HUES64 (cell line): Measurements from ENCODE around the gene ERBB4.
"Not testable (repeated sequence)": the region's sequence is repeated elsewhere in the genome, so short reads cannot be mapped to it uniquely, and the experiment has no call there.

Source experiments
- H3K27ac ChIP-seq: 2 replicates; pipeline ENCODE4 v1.7.0; 2013; ENCODE audit warnings: low read depth, low read length, inconsistent platforms
- H3K27me3 ChIP-seq: 2 replicates; pipeline ENCODE4 v1.6.1; 2013; ENCODE audit warnings: mild to moderate bottlenecking, low read length; ENCODE audit not compliant: insufficient read depth
- H3K36me3 ChIP-seq: 2 replicates; pipeline ENCODE4 v1.6.1; 2013; ENCODE audit warnings: mild to moderate bottlenecking, low read length; ENCODE audit not compliant: insufficient read depth
- H3K4me1 ChIP-seq: 2 replicates; pipeline ENCODE4 v1.6.1; 2013; ENCODE audit warnings: mild to moderate bottlenecking, low read length, moderate library complexity; ENCODE audit not compliant: insufficient read depth
- H3K4me3 ChIP-seq: 2 replicates; pipeline ENCODE4 v1.5.1; 2013; ENCODE audit warnings: mild to moderate bottlenecking, low read length, moderate library complexity
- H3K9ac ChIP-seq: 2 replicates; pipeline ENCODE4 v1.6.1; 2013; ENCODE audit warnings: mild to moderate bottlenecking, low read depth, low read length
- H3K9me3 ChIP-seq: 2 replicates; pipeline ENCODE4 v1.6.1; 2013; ENCODE audit warnings: low read depth, low read length; ENCODE audit not compliant: insufficient read depth
- WGBS: fragments of 150-250, 120-280 bp; methylation state at CpG from one replicate; pipeline ENCODE4 v1.1.7; 2013; ENCODE audit warnings: missing lambda C conversion rate; 5-methylcytosine and 5-hydroxymethylcytosine counted together

The ERBB4 gene

GRCh38 chr2:212477571-212477970 is 61.0 kb downstream of the ERBB4 start:
- no peak overlapping the region for H3K4me3 ChIP-seq
- H3K27me3 ChIP-seq, result no peaks in the 10 kb centered on the region
- peaks cover 7% of the 10 kb centered on the region for H3K4me1 ChIP-seq
- 96% methylated on average over 2 of the region's 2 CpGs for WGBS
- no peaks in the 10 kb centered on the region for H3K9me3 ChIP-seq
- no peak overlapping the region for H3K27ac ChIP-seq
- H3K9ac ChIP-seq, result no peak overlapping the region
- H3K36me3 ChIP-seq, result no peaks in the 10 kb centered on the region

GRCh38 chr2:212473211-212473610 is 65.4 kb downstream of the ERBB4 start:
- Histone ChIP-seq H3K27ac (no peak overlapping the region), H3K27me3 (no peaks in the 10 kb centered on the region), H3K36me3 (no peaks in the 10 kb centered on the region), H3K4me3 (no peak overlapping the region), H3K4me1 (no peaks in the 10 kb centered on the region), H3K9me3 (no peaks in the 10 kb centered on the region), H3K9ac (no peak overlapping the region)
- no CpG with 5 or more reads among the region's 1 CpG for WGBS

DNA sequence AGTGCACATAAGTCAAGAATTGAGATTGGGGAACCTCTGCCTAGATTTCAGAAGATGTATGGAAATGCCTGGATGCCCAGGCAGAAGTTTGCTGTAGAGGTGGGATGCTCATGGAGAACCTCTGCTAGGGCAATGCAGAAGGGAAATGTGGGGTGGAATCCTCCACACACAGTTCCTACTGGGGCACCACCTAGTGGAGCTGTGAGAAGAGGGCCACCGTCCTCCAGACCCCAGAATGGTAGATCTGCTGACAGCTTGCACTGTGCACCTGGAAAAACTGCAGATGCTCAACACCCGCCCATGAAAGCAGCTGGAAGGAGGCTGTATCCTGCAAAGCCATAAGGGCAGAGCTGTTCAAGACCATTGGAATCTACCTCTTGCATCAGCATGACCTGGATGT is 71.1 kb downstream of the ERBB4 start:
- H3K4me3 ChIP-seq, H3K9ac ChIP-seq, H3K9me3 ChIP-seq, H3K27me3 ChIP-seq, H3K36me3 ChIP-seq, H3K4me1 ChIP-seq, H3K27ac ChIP-seq: not testable (repeated sequence)
- WGBS, result 75% methylated on average over 2 of the region's 2 CpGs

DNA sequence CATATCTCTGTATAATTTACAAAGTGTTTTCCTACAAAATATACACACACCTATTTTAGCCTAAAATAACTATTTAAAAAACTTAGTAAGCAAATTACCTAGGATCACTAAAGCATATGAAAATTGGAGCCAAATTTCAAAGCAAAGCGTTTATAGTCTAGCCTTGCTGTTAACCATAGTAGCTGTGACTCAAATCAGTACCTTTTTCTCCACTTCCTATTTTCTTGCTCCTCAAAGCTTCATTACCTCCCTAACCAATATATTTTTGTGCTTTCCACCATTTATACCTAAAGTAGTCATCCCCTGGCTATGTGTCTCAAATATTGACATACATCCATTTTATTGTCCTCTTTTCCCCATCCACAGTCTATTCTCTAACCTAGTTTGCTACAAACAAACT is 73.1 kb downstream of the ERBB4 start:
- no peaks in the 10 kb centered on the region for H3K27me3 ChIP-seq
- 95% methylated on average over 1 of the region's 1 CpG for WGBS
- H3K36me3 ChIP-seq, result no peaks in the 10 kb centered on the region
- H3K4me1 ChIP-seq, result no peaks in the 10 kb centered on the region
- no peak overlapping the region for H3K9ac ChIP-seq
- H3K4me3 ChIP-seq, result no peak overlapping the region
- no peak overlapping the region for H3K27ac ChIP-seq
- H3K9me3 ChIP-seq, result no peaks in the 10 kb centered on the region

GRCh38 chr2:212461708-212462107 is 76.9 kb downstream of the ERBB4 start:
- not testable (repeated sequence) for H3K27me3 ChIP-seq, H3K36me3 ChIP-seq, H3K4me3 ChIP-seq, H3K27ac ChIP-seq, H3K4me1 ChIP-seq, H3K9me3 ChIP-seq, H3K9ac ChIP-seq
- WGBS, result 97% methylated on average over 4 of the region's 4 CpGs

DNA sequence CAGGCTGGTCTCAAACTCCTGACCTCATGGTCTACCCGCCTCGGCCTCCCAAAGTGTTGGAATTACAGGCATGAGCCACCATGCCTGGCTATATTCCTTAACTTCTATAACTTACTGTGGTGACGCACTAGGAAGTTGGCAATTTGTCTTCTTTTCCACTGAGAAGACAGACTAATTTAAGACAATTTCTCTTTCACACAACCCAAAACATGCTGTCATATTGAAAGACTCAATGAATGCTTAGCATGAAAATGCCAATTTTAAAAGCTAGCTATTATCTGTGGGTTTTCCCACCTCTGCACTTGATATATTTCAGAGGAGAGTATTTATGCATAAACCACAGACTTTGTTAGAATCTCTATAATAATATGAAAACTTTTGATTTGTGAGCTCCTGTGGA is 84.5 kb downstream of the ERBB4 start:
- Histone ChIP-seq H3K4me1 (peaks cover 11% of the 10 kb centered on the region), H3K27ac (no peak overlapping the region), H3K9me3 (no peaks in the 10 kb centered on the region), H3K9ac (no peak overlapping the region), H3K27me3 (no peaks in the 10 kb centered on the region), H3K4me3 (no peak overlapping the region), H3K36me3 (no peaks in the 10 kb centered on the region)
- WGBS, result 90% methylated on average over 3 of the region's 3 CpGs

DNA sequence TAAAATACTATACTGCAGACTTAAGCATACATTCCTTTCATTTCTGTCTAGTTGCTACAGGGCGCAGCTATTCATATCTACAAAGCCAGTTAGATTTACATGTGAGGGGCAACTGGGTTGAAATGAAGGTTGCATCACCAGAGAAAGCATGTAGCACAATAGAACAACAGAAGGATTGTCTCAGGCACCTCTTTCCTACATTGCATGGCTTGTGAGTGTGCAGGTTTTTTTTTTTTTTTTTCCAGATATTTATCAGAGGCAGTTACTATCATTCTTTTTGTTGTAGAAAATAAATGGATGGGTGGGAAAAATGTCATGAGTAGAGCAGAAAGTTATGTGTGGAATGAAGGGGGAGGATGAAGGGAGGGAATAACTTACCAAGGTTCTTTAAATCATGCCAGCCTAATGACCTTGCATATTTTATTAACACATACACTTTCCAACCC is 86.8 kb downstream of the ERBB4 start:
- WGBS, result no CpG with 5 or more reads among the region's 1 CpG

GRCh38 chr2:212448698-212449097 is 89.9 kb downstream of the ERBB4 start:
- Histone ChIP-seq H3K9ac (no peak overlapping the region), H3K4me3 (no peak overlapping the region), H3K4me1 (peaks cover 11% of the 10 kb centered on the region), H3K36me3 (no peaks in the 10 kb centered on the region), H3K27ac (no peak overlapping the region), H3K27me3 (no peaks in the 10 kb centered on the region), H3K9me3 (no peaks in the 10 kb centered on the region)
- WGBS, result 100% methylated on average over 1 of the region's 1 CpG

More for the DNA sequence above, 86.8 kb downstream of the ERBB4 start:
- no peaks in the 10 kb centered on the region for H3K9me3 ChIP-seq
- peaks cover 11% of the 10 kb centered on the region for H3K4me1 ChIP-seq
- H3K27ac ChIP-seq, result peak overlapping the region; percentile 52; the same call in 1 of the 2 replicates
- no peaks in the 10 kb centered on the region for H3K27me3 ChIP-seq
- H3K4me3 ChIP-seq, result no peak overlapping the region
- H3K36me3 ChIP-seq, result no peaks in the 10 kb centered on the region
- no peak overlapping the region for H3K9ac ChIP-seq

GRCh38 chr2:212441821-212442220 is 96.8 kb downstream of the ERBB4 start:
- no peaks in the 10 kb centered on the region for H3K36me3 ChIP-seq
- no peak overlapping the region for H3K9ac ChIP-seq
- H3K27me3 ChIP-seq, result no peaks in the 10 kb centered on the region
- no peaks in the 10 kb centered on the region for H3K4me1 ChIP-seq
- H3K4me3 ChIP-seq, result no peak overlapping the region
- WGBS, result 90% methylated on average over 3 of the region's 4 CpGs
- peaks cover 7% of the 10 kb centered on the region; the same call in 1 of the 2 replicates for H3K9me3 ChIP-seq
- no peak overlapping the region for H3K27ac ChIP-seq

- Histone ChIP-seq H3K9me3 (peaks cover 7% of the 10 kb centered on the region; the same call in 1 of the 2 replicates), H3K4me1 (no peaks in the 10 kb centered on the region), H3K4me3 (no peak overlapping the region), H3K27ac (no peak overlapping the region), H3K27me3 (no peaks in the 10 kb centered on the region), H3K9ac (no peak overlapping the region), H3K36me3 (no peaks in the 10 kb centered on the region)
- WGBS, result 81% methylated on average over 1 of the region's 1 CpG
Measured at GRCh38 chr2:212441141-212441540, 97.5 kb downstream of the ERBB4 start.

- peaks cover 33% of the 10 kb centered on the region for H3K4me1 ChIP-seq
- H3K36me3 ChIP-seq, result no peaks in the 10 kb centered on the region
- peak overlapping the region; percentile 70; the same call in 1 of the 2 replicates for H3K27ac ChIP-seq
- H3K4me3 ChIP-seq, result no peak overlapping the region
- no peaks in the 10 kb centered on the region for H3K27me3 ChIP-seq
- WGBS, result no CpG with 5 or more reads among the region's 1 CpG
- H3K9ac ChIP-seq, result no peak overlapping the region; the same call in 1 of the 2 replicates
- H3K9me3 ChIP-seq, result peaks cover 5% of the 10 kb centered on the region; the same call in 1 of the 2 replicates
Measured at GRCh38 chr2:212428681-212429478, 109.7 kb downstream of the ERBB4 start.
